Ishikawa (cell line): ENCODE results near the gene ST6GALNAC6.

ENCODE experiments used
- CEBPB ChIP-seq: IDR thresholded peaks from 2 replicates; pipeline ENCODE4 v1.6.1; 2012
- CREB1 ChIP-seq: IDR thresholded peaks from 2 replicates; pipeline ENCODE4 v1.6.1; 2012; ENCODE audit warnings: low read depth
- EGR1 ChIP-seq: IDR thresholded peaks from 2 replicates; pipeline ENCODE4 v1.6.1; 2012
- EP300 ChIP-seq: IDR thresholded peaks from 2 replicates; pipeline ENCODE4 v1.6.1; 2012; ENCODE audit warnings: borderline replicate concordance
- NFIC ChIP-seq: IDR thresholded peaks from 2 replicates; pipeline ENCODE4 v1.6.1; 2012
- RAD21 ChIP-seq: IDR thresholded peaks from 2 replicates; pipeline ENCODE4 v1.6.1; 2012; ENCODE audit warnings: low read depth
- REST ChIP-seq: IDR thresholded peaks from 2 replicates; pipeline ENCODE4 v1.6.1; 2012; ENCODE audit warnings: low read depth, mild to moderate bottlenecking
- TAF1 ChIP-seq: IDR thresholded peaks from 2 replicates; pipeline ENCODE4 v1.6.1; 2012; ENCODE audit warnings: low read depth, mild to moderate bottlenecking
- TCF12 ChIP-seq: IDR thresholded peaks from 2 replicates; pipeline ENCODE4 v1.6.1; 2012; ENCODE audit warnings: low read depth
- USF1 ChIP-seq: IDR thresholded peaks from 2 replicates; pipeline ENCODE4 v1.6.1; 2012
- YY1 ChIP-seq: IDR thresholded peaks from 2 replicates; pipeline ENCODE4 v1.6.1; 2012; ENCODE audit warnings: low read depth
- TF ChIP-seq, protein P1 (sequence below): IDR thresholded peaks from 2 replicates; pipeline ENCODE4 v1.6.1; 2012

DNA sequence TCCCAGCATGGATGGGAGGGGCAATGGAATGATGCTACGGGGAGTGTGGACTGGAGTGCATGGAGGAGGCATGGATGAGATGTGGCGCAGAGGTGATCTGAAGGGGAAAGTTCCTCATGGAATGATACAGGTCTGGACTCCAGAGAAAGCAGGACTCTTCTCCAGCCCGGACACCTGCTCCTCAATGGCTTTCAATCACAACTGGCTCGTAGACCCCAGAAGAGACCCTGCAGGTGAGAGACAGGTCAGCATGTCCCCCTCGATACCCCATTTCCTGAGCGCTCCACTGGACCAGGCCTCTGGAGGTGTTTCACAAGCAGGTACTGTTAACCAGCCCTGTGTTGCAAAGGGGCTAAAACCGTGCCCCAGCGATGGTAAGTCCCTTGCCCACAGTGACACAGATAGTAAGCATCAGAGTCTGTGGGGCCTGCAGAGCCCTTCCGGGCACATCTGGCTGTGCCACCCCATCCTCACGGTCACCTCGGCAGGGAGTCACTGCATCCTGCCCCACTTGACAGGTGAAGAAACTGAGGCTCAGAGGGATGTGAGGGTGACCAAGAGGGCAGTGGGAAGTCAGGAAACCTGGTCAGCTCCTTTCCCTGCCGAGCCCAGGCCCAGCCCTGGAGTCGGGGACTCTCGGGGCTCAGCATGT lies 43.7 kb upstream of the ST6GALNAC6 start:
- no peak for TF ChIP-seq TCF12
- no peak for TF ChIP-seq CEBPB
- TF ChIP-seq YY1 = no peak
- TF ChIP-seq RAD21 = no peak
- TF ChIP-seq, protein P1, sequence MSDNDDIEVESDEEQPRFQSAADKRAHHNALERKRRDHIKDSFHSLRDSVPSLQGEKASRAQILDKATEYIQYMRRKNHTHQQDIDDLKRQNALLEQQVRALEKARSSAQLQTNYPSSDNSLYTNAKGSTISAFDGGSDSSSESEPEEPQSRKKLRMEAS = no peak
- no peak for TF ChIP-seq REST
- no peak for TF ChIP-seq EGR1
- no peak for TF ChIP-seq TAF1
- no peak for TF ChIP-seq EP300
- TF ChIP-seq NFIC = no peak
- TF ChIP-seq CREB1 = no peak
- no peak for TF ChIP-seq USF1
